ENCODE data around the gene LUM.
"Not testable (repeated sequence)": the region's sequence is repeated elsewhere in the genome, so short reads cannot be mapped to it uniquely, and the experiment has no call there.

LUM gene

DNA sequence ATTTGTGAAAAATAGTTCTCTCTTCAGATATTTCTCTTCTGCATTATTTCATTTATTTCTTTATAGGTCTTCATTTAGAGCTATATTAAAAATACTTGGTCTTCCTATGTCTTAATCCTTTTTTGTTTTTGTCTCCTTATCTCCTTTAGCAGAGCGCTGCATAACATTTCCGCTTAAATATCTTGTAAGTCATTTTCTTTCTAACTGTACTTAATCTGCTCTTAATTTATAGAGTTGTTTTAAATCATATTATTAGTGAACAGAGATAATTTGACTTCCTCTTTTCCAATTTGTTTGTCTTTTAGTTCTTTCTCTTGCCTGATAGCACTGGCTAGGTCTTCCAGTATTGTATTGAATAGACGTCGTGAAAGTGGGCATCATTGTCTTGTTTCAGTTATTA is 18.0 kb downstream of the LUM start:
- Histone ChIP-seq H3K36me3 (ENCODE audit: control insufficient read depth in 2 of 2, insufficient read depth in 1 of 2, low read length in 2 of 2) (no peaks in the 10 kb centered on the region), H3K4me3 (ENCODE audit: low read depth, low read length) (no peak overlapping the region), H3K4me1 (ENCODE audit: control insufficient read depth, insufficient read depth, low read length) (no peaks in the 10 kb centered on the region), H3K9me3 (ENCODE audit: control insufficient read depth, insufficient read depth, low read depth, low read length) (no peaks in the 10 kb centered on the region), H3K27ac (ENCODE audit: extremely low read depth, low read depth, low read length) (no peak overlapping the region)
- POLR2A ChIA-PET, result interaction anchor here (0.6 kb wide), 1 partner anchor 148 kb away, joined by 5 read pairs; no protein-coding TSS in a partner anchor
- CTCF ChIA-PET, result no interaction called here
- TF ChIP-seq ZNF169 (tag by site-specific recombination; IDR thresholded peaks at IDR 0.05) (no peak), ZSCAN5A (tag by site-specific recombination; IDR thresholded peaks at IDR 0.05) (no peak)

- no peak for TF ChIP-seq ZNF341 (tag by site-specific recombination; IDR thresholded peaks at IDR 0.05; ENCODE audit: low read depth)
- TF ChIP-seq HOXC10 (CRISPR knock-in tag; IDR thresholded peaks at IDR 0.05), result no peak
- TF ChIP-seq ZNF404 (tag by site-specific recombination; IDR thresholded peaks at IDR 0.05), result no peak
- TF ChIP-seq, protein P1, sequence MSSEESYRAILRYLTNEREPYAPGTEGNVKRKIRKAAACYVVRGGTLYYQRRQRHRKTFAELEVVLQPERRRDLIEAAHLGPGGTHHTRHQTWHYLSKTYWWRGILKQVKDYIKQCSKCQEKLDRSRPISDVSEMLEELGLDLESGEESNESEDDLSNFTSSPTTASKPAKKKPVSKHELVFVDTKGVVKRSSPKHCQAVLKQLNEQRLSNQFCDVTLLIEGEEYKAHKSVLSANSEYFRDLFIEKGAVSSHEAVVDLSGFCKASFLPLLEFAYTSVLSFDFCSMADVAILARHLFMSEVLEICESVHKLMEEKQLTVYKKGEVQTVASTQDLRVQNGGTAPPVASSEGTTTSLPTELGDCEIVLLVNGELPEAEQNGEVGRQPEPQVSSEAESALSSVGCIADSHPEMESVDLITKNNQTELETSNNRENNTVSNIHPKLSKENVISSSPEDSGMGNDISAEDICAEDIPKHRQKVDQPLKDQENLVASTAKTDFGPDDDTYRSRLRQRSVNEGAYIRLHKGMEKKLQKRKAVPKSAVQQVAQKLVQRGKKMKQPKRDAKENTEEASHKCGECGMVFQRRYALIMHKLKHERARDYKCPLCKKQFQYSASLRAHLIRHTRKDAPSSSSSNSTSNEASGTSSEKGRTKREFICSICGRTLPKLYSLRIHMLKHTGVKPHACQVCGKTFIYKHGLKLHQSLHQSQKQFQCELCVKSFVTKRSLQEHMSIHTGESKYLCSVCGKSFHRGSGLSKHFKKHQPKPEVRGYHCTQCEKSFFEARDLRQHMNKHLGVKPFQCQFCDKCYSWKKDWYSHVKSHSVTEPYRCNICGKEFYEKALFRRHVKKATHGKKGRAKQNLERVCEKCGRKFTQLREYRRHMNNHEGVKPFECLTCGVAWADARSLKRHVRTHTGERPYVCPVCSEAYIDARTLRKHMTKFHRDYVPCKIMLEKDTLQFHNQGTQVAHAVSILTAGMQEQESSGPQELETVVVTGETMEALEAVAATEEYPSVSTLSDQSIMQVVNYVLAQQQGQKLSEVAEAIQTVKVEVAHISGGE (tag by site-specific recombination; conservative IDR thresholded peaks at IDR 0.05; ENCODE audit: low read depth), result no peak
- no peak for TF ChIP-seq EGR2 (tag by site-specific recombination; IDR thresholded peaks at IDR 0.05; ENCODE audit: low read depth)
- no peak for TF ChIP-seq ZNF19 (tag by site-specific recombination; IDR thresholded peaks at IDR 0.05; ENCODE audit: low read depth)
- TF ChIP-seq ZNF155 (tag by site-specific recombination; IDR thresholded peaks at IDR 0.05), result no peak
- TF ChIP-seq ZNF433 (tag by site-specific recombination; IDR thresholded peaks at IDR 0.05; ENCODE audit: low read depth), result no peak
- no peak for TF ChIP-seq ZNF48 (tag by site-specific recombination; IDR thresholded peaks at IDR 0.05)
- TF ChIP-seq ZNF624 (tag by site-specific recombination; IDR thresholded peaks at IDR 0.05), result no peak
- TF ChIP-seq ZNF837 (tag by site-specific recombination; IDR thresholded peaks at IDR 0.05), result no peak
- TF ChIP-seq ZNF571 (tag by site-specific recombination; IDR thresholded peaks at IDR 0.05), result no peak
- no peak for TF ChIP-seq PRDM1 (tag by site-specific recombination; IDR thresholded peaks at IDR 0.05)
- no peak for TF ChIP-seq ZNF391 (tag by site-specific recombination; IDR thresholded peaks at IDR 0.05; ENCODE audit: borderline replicate concordance, low read depth)
- H3K36me3 ChIP-seq (ENCODE audit: control insufficient read depth in 2 of 2, insufficient read depth in 1 of 2, low read length in 2 of 2), result no peaks in the 10 kb centered on the region
- H3K4me3 ChIP-seq (ENCODE audit: low read depth, low read length), result no peak overlapping the region
- ChIA-PET CTCF (interaction anchor here (0.6 to 0.7 kb wide), 2 partner anchors 189 to 1558 kb away, joined by 3 to 4 read pairs; no protein-coding TSS in a partner anchor), POLR2A (no interaction called here)
- no peak overlapping the region for H3K27ac ChIP-seq (ENCODE audit: extremely low read depth, low read depth, low read length)
- H3K9me3 ChIP-seq (ENCODE audit: control insufficient read depth, insufficient read depth, low read depth, low read length), result no peaks in the 10 kb centered on the region
- H3K4me1 ChIP-seq (ENCODE audit: control insufficient read depth, insufficient read depth, low read length), result no peaks in the 10 kb centered on the region
Measured at GRCh38 chr12:91091916-91092715, 19.2 kb downstream of the LUM start.

GRCh38 chr12:91089953-91090352 is 21.3 kb downstream of the LUM start:
- H3K9me3 ChIP-seq (ENCODE audit: control insufficient read depth, insufficient read depth, low read depth, low read length); H3K4me1 ChIP-seq (ENCODE audit: control insufficient read depth, insufficient read depth, low read length); H3K27ac ChIP-seq (ENCODE audit: extremely low read depth, low read depth, low read length); POLR2A ChIA-PET; H3K4me3 ChIP-seq (ENCODE audit: low read depth, low read length); H3K36me3 ChIP-seq (ENCODE audit: control insufficient read depth in 2 of 2, insufficient read depth in 1 of 2, low read length in 2 of 2): not testable (repeated sequence)
- TF ChIP-seq SETDB1 (IDR thresholded peaks at IDR 0.05; ENCODE audit: insufficient read length, low read length), result peak; percentile 47
- CTCF ChIA-PET, result interaction anchor here (0.6 to 0.8 kb wide), 2 partner anchors 19 to 145 kb away, joined by 3 to 4 read pairs; no protein-coding TSS in a partner anchor

Measured in HEK293 (cell line).